ENCODE measurements around the gene OR5K2.

- TF ChIP-seq SIN3A (IDR thresholded peaks at IDR 0.05; ENCODE audit: borderline replicate concordance, insufficient read depth, low read length) (no peak), REST (IDR thresholded peaks at IDR 0.05; ENCODE audit: insufficient read depth in 1 of 2, low read depth in 2 of 2, low read length in 2 of 2) (no peak)
Measured at GRCh38 chr3:98532709-98533571, 35.5 kb downstream of the OR5K2 start.

Data from PFSK-1 (cell line).